WI38 (cell line): ENCODE results near the gene SREBF2.

Experiments used
- H3K4me3 ChIP-seq: 2 replicates; pipeline ENCODE4 v1.5.1; 2011; ENCODE audit warnings: low read depth, mild to moderate bottlenecking, control low read depth, low read length
- TF ChIP-seq, protein P1 (sequence below): IDR thresholded peaks from 2 replicates; pipeline ENCODE4 v1.5.1; 2012; ENCODE audit warnings: low read depth, mild to moderate bottlenecking, control low read depth, low read length

Gene SREBF2

DNA sequence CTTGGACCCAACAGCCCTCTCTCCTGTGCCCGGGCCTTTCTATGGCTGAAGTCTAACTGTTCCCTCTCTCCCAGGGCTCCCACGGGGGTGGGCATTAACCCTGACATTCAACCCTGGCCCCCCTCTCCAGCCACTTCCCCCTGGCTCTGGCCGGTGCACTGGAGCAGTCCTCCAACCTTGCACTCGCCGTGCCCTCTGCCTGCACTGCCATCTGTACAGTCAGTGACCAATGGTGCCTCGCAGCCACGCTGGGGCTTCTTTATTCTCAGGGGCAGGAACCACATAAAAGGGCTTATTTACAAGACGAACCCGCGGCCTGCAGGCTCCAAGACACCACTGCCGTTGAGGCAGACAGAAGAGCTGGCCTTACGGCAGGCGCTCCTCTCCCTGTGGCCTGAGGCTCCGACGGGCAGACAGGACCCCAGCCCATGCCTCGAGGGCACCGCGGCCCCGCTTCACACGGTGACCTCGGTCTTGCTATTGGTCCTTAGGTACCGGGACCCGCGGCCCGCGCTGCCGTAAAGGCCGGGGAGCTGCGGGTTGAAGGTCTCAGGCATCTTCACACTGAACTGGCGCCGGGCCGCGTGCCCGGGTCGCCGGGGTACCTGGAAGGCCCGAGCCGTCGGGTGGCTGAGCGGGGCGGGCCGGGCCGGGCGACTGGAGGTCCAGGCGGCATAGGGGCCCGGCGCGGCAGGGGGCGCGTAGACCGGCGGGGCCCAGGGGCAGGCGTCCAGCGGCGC lies 76.6 kb downstream of the SREBF2 start:
- TF ChIP-seq, protein P1, sequence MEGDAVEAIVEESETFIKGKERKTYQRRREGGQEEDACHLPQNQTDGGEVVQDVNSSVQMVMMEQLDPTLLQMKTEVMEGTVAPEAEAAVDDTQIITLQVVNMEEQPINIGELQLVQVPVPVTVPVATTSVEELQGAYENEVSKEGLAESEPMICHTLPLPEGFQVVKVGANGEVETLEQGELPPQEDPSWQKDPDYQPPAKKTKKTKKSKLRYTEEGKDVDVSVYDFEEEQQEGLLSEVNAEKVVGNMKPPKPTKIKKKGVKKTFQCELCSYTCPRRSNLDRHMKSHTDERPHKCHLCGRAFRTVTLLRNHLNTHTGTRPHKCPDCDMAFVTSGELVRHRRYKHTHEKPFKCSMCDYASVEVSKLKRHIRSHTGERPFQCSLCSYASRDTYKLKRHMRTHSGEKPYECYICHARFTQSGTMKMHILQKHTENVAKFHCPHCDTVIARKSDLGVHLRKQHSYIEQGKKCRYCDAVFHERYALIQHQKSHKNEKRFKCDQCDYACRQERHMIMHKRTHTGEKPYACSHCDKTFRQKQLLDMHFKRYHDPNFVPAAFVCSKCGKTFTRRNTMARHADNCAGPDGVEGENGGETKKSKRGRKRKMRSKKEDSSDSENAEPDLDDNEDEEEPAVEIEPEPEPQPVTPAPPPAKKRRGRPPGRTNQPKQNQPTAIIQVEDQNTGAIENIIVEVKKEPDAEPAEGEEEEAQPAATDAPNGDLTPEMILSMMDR: no peak
- H3K4me3 ChIP-seq: no peak overlapping the region

DNA sequence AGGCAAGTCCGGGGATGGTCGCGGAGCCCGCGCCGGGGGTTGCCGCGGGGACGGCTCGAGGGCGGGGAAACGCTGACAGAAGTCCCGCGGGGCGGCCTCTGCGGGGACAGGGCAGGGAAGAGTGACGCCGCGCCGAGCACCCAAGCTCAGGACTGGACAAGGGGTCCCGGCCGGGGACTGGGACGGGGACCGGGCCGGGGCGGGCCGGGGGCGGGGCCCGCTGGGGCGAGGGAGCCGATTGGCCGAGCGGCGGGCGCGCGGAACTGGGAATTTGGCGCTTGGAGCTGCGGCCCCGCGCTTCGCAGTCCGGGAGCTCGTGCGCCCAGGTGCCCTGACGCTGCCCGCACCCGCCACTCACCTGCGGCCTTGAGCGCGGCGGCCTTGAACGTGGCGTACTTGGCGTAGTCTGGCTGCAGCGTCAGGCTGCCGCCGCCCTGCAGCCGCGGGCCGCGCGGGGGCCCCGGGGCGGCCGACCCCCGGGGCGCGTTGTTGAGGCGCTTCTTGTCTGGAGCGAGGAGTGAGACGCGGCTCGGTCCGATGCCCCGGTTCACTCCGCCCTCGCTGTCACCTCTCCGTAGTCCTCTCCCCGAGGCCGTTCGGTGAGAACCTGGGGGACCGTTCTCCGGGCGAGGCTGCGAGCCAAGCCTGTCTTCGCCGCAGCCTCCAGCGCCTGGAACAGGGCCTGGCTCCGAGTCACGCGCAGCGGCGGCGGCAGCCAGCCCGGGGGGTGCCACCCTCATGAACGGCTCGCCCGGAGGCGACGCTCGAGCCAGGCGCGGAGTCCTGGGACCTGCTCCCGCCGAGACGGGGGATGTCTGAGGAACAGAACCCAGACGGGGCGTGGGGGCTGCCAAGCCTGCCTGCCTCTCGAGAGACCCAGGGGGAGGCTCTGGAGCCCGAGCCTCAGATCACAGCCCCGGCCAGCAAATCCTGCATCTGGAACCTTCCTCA lies 77.4 kb downstream of the SREBF2 start:
- TF ChIP-seq, protein P1: no peak
- H3K4me3 ChIP-seq: 0 out of 2 replicates have a peak overlapping the region, but pooled peaks have one; percentile 3

DNA sequence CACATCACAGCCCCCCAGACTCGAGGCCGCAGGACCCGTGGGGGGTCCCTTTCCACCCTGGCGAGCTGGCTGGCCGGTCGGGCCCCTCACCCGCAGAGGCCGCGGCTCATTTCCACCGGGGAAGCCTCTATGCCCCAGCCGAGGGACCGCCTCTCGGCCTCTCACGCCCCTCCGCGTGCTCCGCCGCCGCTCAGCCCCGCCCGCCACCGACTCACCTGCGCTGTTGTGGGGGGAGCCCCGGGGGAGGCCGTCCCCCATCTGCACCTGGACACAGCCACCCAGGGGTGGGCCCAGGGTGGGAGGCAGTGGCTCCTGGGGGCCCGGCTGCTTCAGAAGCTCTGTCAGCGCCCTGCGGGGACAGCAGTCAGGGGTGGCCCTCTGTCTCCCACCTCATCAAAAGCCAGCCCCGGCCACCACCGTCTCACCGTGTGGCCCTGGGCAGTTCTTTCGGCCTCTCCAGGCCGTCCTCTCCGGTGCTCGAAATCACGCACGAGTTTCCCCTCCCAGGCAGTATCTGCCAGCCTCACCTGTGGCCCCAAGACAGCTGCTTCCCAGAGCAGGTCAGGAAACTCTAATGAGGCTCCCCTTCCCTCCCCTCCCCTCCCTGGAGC lies 78.2 kb downstream of the SREBF2 start:
- TF ChIP-seq, protein P1: no peak
- no peak overlapping the region for H3K4me3 ChIP-seq

DNA sequence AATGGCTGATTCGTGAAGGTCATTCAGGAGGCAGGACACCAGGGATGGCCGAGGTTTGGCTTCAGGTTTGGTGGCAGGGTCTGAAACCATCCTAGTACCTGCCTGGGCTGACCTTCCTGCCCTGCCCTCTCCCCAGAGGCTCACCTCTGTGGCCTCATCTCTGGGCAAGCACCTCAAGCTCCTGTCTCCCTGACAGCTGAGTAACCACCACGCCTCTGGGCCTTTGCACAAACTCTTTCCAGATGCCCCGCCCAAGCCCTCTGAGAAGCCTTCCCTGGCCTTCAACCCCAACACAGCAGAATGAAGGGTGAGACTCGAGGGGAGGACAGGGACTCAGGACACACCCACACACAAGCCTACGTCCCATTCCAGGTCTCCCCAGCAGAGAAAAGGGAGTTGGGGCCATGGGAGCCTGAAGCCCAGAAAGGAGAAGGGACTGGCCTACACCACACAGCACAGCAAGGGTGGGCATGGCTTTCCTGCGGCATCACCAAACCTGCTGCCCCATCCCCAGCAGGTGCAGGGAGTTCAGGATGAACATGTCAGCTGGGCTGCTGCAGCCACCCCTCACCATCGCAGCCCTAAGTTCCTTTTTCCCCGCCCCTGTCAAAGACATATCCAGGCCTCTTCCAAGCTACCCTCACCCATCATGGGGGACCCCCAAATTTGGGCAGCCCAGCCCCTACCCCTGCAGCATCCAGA lies 79.6 kb downstream of the SREBF2 start:
- TF ChIP-seq, protein P1: no peak
- no peak overlapping the region for H3K4me3 ChIP-seq

DNA sequence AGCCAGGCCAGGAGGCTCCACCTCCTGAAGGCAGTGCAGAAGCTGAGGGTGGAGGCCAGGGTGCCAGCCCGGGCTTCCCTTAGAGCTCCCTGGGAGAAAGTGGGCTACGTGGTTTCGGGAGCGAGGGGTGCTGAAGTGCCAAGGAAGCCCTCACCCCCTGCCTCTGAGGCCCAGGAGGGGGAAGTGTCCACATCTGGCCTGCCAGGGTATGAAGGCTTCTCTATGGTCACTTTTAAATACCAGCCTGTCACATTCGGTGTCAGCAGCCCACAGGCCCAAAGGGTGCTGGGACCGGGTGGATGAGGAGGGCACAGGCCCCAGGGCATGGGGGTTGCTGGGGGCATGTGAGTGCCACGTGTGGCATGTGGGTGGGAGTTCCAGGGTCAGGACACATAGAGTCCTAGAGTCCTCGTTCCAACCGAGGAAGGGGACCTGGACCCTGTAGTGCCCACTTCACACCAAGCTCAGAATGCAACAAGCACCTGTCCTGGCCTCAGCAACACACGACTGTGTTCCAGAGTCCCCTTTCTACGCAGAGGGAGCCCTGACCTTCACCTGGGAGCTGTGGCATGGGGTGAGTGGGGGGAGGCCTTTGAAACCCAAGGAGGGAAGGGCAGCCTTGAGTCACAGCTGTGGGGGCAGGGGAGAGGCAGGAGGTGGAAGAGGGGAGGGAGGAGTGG lies 80.3 kb downstream of the SREBF2 start:
- TF ChIP-seq, protein P1: no peak
- H3K4me3 ChIP-seq: no peak overlapping the region

DNA sequence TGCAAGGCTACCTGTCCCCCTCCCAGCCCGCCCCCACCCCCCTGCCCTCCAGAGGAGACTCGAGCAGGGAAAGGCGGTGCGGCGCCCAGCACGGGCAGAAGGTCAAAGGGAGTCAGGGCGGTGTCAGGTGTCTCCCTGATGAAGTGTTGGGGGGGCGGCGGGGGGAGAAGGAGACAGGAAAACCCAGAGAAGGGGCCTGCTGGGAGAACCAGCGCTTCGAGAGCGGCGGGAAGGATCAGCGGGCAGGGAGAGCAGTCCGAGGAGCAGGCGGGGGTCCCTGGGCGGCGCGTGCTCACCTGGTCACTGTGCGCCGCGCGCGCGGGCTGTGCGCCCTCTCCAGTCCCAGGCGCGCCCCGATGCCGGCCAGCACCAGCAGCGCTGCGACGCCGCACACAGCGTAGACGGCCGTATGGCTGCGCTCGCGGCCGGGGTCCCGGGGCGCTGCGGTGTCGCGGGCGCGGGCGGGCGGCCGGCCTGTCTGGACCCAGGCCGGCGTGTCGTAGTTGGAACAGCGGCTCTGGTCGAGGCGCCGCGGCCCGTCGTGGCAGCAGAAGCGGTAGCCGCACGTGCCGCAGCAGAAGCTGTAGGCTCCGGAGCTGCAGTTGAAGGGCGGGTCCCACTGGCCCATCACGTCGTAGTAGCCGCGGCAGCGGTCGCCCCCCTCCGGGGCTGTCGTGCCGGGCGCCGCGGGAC lies 81.1 kb downstream of the SREBF2 start:
- H3K4me3 ChIP-seq: no peak overlapping the region
- TF ChIP-seq, protein P1: no peak
